GM21529 (cell line): ENCODE measurements around the gene TNFRSF4.

Experiments
- ATAC-seq: cut with Tn5 transposase; IDR thresholded peaks from one replicate; pipeline ENCODE4 v1.9.1; 2021; ENCODE audit not compliant: unreplicated experiment

The TNFRSF4 gene

DNA sequence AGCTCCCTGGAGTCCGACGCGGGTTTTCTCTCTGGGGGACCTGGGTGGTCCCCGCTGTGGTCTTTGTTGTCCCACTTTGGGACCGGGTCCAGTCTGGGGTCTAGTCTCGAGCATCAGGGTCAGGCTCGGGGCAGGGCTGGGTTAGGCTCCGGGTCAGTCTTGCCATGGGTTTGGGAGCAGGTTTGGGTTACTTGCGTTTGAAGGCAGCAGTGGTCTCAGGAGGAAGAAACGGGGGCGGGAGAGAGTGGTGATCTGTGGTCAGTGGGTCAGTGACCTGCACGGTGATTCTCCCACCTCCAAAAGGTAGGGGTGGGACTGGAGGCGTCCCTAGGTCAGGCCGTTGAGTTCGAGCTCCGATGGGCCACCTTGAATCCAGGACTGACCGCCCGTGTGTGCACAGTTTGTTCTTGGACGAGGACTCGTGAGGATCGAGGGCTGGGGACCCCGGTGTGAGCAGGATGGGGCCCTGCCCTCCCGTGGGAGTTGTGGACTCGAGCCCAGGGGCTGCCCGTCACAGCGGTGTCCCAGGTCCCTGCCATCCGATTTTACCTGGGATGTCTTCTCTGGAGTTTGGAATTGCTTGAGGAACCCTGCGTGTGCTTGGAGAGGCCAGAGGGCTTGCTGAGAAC, 20.3 kb upstream of the TNFRSF4 start:
- no peak for ATAC-seq

DNA sequence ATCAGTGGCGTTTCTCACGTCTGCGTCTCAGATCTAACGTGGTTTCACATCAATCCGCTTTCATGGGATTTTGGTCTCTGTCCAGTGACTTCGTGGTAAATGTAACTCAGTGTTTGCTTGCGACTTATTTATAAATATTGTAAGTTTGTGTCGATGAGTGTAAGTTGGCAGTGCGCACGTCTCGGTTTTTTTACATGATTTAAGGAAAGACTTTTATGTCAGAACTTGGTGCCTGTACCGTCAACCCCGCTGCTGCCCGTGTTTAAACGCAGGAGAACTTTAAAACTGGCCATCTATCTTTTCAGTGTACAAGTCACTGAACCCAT, 19.6 kb upstream of the TNFRSF4 start:
- no peak for ATAC-seq

- no peak for ATAC-seq
These were observed 19.0 kb upstream of the TNFRSF4 start for GRCh38 chr1:1232796-1233566.

- no peak for ATAC-seq
These were observed 18.3 kb upstream of the TNFRSF4 start, which contains the start of gene B3GALT6 for GRCh38 chr1:1232208-1232795. Gene B3GALT6 (plus strand): TSS chr1:1232237. CDS start chr1:1232279, 42 bp downstream.

DNA sequence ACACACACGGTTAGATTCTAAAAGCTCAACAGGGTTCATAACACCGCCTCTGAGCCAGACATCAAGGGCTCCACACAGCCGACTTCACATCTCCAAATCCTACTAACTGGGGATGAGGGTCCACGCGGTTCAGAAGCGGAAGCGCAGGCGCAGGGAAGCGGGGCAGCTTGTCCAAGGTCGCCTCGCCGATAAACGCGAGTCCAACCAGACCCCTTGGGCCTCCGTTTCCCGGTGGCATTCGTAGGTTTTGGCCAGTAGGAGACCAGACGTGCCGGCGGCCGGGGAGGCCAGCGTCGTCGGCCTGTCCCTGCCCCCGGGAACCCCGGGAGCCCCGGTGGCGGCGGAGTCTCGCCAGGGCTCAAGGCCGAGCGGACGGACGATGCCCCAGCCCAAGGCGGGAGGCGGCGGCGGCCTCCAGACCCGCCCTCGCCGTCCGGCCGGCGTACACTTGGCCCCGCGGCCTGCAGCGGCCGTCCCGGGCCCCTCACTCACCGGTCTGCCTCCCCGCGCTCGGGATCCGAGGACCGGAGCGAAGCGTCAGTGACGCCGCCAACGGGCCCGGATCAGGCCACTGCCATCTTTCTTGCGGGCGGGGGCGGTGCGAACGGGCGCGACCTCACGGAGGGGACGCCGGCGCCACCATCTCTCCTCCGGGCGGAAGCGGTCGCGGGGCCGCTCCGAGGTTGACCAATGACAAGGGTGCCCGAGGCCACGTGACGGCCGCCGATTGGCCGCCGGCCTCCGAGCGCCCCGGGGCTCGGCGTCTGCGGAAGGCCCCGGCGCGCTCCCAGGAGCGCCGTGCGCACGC, 17.7 kb upstream of the TNFRSF4 start, which contains the start of gene SDF4:
TSS of gene SDF4 (minus strand) at position 602 of the 808 bp plus-strand sequence. CDS start 3,229 bp downstream, outside the sequence.
- peak; percentile 90 for ATAC-seq

GRCh38 chr1:1230656-1231399, 16.9 kb upstream of the TNFRSF4 start:
- no peak for ATAC-seq

- ATAC-seq, result no peak
These were observed 15.8 kb upstream of the TNFRSF4 start for GRCh38 chr1:1229770-1230169.

- ATAC-seq, result no peak
These were observed 14.8 kb upstream of the TNFRSF4 start for GRCh38 chr1:1228596-1229321.

DNA sequence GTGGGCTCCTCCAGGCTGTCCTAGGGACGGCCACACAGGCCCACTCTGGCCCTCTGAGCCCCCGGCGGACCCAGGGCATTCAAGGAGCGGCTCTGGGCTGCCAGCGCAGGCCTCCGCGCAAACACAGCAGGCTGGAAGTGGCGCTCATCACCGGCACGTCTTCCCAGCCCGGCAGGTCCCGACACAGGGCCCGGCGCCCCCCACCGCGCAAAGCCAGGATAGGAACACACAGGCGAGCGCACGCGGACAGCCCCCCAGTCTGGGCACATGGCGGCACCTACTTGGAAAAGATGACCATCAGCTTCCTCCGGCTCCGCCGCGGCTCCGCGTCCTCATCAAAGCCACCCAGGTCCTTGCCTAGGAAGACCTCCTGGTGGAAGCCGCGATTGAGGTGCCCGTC, 14.2 kb upstream of the TNFRSF4 start:
- no peak for ATAC-seq

- ATAC-seq, result no peak
These were observed 13.4 kb upstream of the TNFRSF4 start for GRCh38 chr1:1227386-1227785.

GRCh38 chr1:1226566-1227362, 12.8 kb upstream of the TNFRSF4 start:
- no peak for ATAC-seq

DNA sequence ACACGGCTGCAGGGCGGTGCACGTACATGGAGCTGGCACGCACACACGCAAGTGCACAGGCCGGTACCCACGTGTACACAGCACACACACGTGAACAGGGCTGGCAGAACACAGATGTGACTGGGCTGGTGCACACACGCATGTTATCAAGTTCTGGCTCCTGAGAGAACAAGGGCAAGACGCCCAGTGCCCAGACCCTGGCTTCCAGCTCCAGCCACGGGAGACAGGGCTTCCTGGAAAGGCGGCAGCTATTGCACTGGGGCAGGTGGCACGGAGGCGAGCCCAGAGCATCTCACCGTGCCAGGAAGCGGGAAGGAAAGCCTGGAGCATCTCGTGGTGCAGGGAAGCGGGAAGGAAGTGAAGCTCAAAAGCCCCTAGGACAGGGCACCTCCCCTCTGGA, 12.0 kb upstream of the TNFRSF4 start:
- ATAC-seq, result no peak

GRCh38 chr1:1225238-1225845, 11.4 kb upstream of the TNFRSF4 start:
- no peak for ATAC-seq

GRCh38 chr1:1223891-1224290, 9.9 kb upstream of the TNFRSF4 start:
- no peak for ATAC-seq

- no peak for ATAC-seq
These were observed 9.4 kb upstream of the TNFRSF4 start for GRCh38 chr1:1223321-1223720.

GRCh38 chr1:1222575-1223225, 8.7 kb upstream of the TNFRSF4 start:
- ATAC-seq, result no peak

DNA sequence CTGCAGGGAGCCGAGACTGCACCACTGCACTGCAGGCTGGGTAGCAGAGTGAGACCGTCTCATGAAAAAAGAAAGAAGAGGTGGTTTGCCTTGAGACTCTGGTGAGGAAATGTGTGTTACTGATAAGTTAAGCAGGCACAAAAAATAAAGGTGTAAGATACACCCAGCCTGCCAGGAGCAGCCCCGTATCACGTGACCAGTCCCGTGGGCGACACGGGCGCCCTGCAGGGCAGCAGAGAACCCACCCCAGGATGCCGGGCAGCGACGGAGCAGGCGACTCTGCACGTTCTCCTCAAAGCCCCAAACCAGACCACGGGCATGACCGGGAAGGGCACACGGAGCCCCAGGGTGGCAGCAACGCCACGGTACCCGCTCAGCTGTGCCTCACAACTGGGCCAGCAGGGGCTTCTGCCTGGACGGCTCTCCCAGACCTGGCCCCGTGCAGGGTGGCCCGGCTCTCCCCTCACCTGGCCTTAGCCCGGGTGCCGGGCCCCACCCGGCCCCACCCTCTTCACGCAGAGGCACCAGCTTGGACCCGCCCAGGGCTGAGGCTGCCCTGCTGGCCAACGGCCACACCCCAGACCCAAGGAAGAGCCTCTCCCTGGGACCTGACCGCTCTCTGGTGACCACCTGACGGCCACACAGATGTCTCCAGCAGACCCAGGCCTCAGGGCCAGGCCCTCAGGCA, 8.1 kb upstream of the TNFRSF4 start:
- ATAC-seq, result no peak

- ATAC-seq, result no peak
These were observed 6.2 kb upstream of the TNFRSF4 start for GRCh38 chr1:1220197-1220596.
